ENCODE data around the gene ATF2.
A peak's percentile ranks its signal among the peaks of the same experiment; 100 is the strongest.

- TF ChIP-seq DNMT1 (CRISPR knock-in tag; IDR thresholded peaks at IDR 0.05), result no peak
- TF ChIP-seq EZH2 (conservative IDR thresholded peaks at IDR 0.05; ENCODE audit: low read depth, low read length), result no peak
- no peak for TF ChIP-seq ZNF256 (CRISPR knock-in tag; conservative IDR thresholded peaks at IDR 0.05)
- no peak for TF ChIP-seq ARNT (IDR thresholded peaks at IDR 0.05)
- TF ChIP-seq FOXP1 (IDR thresholded peaks at IDR 0.05), result no peak
- no peak for TF ChIP-seq FOXP1 (CRISPR knock-in tag; IDR thresholded peaks at IDR 0.05)
- no peak for TF ChIP-seq CEBPB (IDR thresholded peaks at IDR 0.05; ENCODE audit: borderline replicate concordance, low read depth, low read length)
- no peak for TF ChIP-seq CTCF (CRISPR knock-in tag; IDR thresholded peaks at IDR 0.05)
- no peak for TF ChIP-seq SIN3A (IDR thresholded peaks at IDR 0.05; ENCODE audit: borderline replicate concordance, low read depth, low read length)
- no peak for TF ChIP-seq ATF1 (CRISPR knock-in tag; IDR thresholded peaks at IDR 0.05)
- TF ChIP-seq NFRKB (IDR thresholded peaks at IDR 0.05), result no peak
- TF ChIP-seq POLR2AphosphoS5 (IDR thresholded peaks at IDR 0.05; ENCODE audit: low read depth, low read length), result peak; percentile 30; the same call in 1 of the 2 replicates
- no peak; a peak in 1 of 4 replicates for TF ChIP-seq POLR2A (IDR thresholded peaks at IDR 0.05; ENCODE audit: insufficient read depth in 1 of 2, low read depth in 2 of 2, low read length in 2 of 2)
- TF ChIP-seq FOXA3 (CRISPR knock-in tag; IDR thresholded peaks at IDR 0.05), result no peak
- TF ChIP-seq ZNF639 (CRISPR knock-in tag; conservative IDR thresholded peaks at IDR 0.05), result no peak
These were observed 7.3 kb upstream of the ATF2 start for GRCh38 chr2:175175320-175175719.

All from HepG2 (cell line).